Left forelimb (tissue), 1 donor: Measurements from ENCODE around the gene CTR9.
"Not testable (repeated sequence)": the region's sequence is repeated elsewhere in the genome, so short reads cannot be mapped to it uniquely, and the experiment has no call there.

Source experiments
- DNase-seq: peaks from one replicate; pipeline ENCODE4 v3.0.0-alpha.2; 2018; ENCODE audit warnings: low spot score

Gene CTR9

DNA sequence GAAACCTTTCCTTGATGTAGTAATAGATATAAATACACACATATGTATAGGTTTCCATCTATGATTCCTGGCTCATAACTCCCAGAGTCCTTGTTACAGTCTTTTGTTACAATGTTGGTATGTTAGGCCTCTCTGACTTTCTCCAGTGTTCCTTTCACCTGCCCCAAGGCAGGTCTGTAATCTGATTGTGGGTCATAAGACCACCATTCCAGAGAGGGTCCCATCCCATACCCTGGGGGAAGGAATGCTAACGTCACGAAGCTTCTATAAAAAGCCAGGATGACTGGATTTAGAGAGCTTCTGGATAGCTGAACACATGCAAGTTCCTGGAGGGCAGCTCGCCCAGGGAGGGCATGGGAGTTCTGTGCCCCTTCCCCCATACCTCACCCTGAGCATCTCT is 71.4 kb downstream of the CTR9 start:
- DNase-seq: not testable (repeated sequence)

DNA sequence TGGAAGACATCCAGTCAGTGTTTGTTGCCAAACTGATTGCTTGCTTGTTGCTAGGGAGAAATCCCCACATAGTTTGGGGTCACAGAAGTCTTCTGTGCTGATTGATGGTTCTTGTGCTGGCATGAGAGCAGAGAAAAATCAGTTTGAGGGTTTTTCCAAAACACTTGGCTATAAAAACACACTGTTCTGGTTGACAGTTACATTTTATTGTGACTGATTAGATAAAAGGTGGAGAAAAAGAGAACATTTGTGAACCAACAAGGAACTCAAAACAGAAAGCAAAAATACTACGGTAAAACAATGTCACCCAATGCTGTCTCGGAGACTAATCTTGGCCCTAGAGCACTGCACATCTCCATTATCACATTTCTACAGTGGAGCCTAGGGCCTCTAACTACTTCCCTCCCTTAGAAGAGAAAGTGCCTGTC is 72.1 kb downstream of the CTR9 start:
- no peak for DNase-seq

DNA sequence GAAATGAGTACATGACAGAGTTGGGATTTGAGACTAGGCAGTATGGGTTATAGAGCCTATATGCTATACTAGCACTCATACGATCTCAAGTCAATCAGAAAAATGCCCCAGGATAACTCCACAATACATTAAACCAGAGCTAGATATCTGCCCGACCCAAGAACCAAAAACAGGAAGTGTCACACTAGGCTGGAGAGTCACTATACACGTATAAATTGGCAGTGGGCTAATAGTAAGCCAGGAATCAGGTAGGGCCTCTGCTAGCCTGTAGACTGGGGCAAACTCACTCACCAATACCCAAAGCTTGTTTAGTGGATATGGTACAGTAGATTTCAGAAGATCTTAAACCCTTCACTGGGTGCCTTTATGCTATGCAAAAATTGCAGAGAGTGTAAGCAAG is 73.8 kb downstream of the CTR9 start:
- no peak for DNase-seq

DNA sequence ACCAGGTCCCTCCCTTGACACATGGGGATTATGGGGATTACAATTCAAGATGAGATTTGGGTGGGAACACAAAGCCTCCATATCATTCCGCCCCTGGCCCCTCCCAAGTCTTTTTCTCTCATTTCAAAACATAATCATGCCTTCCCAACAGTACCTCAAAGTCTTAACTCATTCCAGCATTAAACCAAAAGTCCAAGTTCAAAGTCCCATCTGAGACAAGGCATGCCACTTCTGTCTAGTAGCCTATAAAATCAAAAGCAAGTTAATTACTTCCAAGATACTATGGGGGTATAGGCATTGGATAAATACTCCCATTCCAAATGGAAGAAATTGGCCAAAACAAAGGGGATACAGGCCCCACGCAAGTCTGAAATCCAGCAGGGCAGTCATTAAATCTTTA is 77.4 kb downstream of the CTR9 start:
- no peak for DNase-seq

DNA sequence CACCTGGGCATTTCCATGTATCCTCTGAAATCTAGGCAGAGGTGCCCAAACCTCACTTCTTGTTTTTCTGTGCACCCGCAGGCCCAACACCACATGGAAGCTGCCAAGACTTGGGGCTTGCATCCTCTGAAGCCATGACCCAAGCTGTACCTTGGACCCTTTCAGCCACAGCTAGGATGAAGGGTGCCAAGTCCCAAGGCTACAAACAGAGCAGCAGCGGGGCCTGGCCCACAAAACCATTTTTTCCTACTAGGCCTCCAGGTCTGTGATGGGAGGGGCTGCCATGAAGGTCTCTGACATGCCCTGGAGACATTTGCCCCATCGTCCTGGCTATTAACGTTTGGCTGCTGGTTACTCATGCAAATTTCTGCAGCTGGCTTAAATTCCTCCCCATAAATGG is 78.1 kb downstream of the CTR9 start:
- DNase-seq: no peak
